Kidney (tissue), 14 donors: ENCODE measurements around the gene ENPP3. TPM values are rescaled to one million over a fixed set of nuclear protein-coding genes. Genes with fewer than 3 reads are reported as not detected.

Experiments
- DNase-seq, 5 donors: peaks; one replicate each; pipeline ENCODE4 v3.0.0-alpha.2; 2013 to 2020
- FAIRE-seq: peaks from 2 replicates; lab custom pipeline; 2012; peaks lifted over from hg19 to GRCh38; lab: Jason Lieb, UNC
- H3K27ac ChIP-seq, 2 donors: one replicate each; pipeline ENCODE4 v1.7.0; 2013; ENCODE audit warnings: low read depth in 2 of 2, low read length in 2 of 2, inconsistent platforms in 1 of 2
- H3K27me3 ChIP-seq: one replicate; pipeline ENCODE4 v1.7.1; 2013; ENCODE audit warnings: low read length, inconsistent platforms; ENCODE audit not compliant: control insufficient read depth, insufficient read depth
- H3K36me3 ChIP-seq, 3 donors: one replicate each; pipeline versions ENCODE4 v1.7.0 to v1.7.1; 2013; ENCODE audit warnings: low read length in 3 of 3, control low read depth in 1 of 3, inconsistent platforms in 1 of 3; ENCODE audit not compliant: insufficient read depth in 3 of 3, control insufficient read depth in 2 of 3
- H3K4me1 ChIP-seq, 3 donors: one replicate each; pipeline versions ENCODE4 v1.7.0 to v1.7.1; 2013; ENCODE audit warnings: low read length in 3 of 3, inconsistent platforms in 1 of 3, low read depth in 1 of 3; ENCODE audit not compliant: control insufficient read depth in 2 of 3, insufficient read depth in 2 of 3
- H3K4me3 ChIP-seq, 3 donors: one replicate each; pipeline versions ENCODE4 v1.7.0 to v1.8.1; 2013; ENCODE audit warnings: low read length in 3 of 3, control low read depth in 1 of 3, inconsistent platforms in 1 of 3
- H3K9ac ChIP-seq, 3 donors: one replicate each; pipeline versions ENCODE4 v1.7.0 to v1.7.1; 2013; ENCODE audit warnings: low read length in 3 of 3, control low read depth in 1 of 3, inconsistent platforms in 1 of 3
- H3K9me3 ChIP-seq, 3 donors: one replicate each; pipeline versions ENCODE4 v1.7.0 to v1.7.1; 2013; ENCODE audit warnings: low read length in 3 of 3, control low read depth in 1 of 3, inconsistent platforms in 1 of 3; ENCODE audit not compliant: control insufficient read depth in 2 of 3, insufficient read depth in 1 of 3
- intact Hi-C: fragments of 100-400 bp; cut with DNase I; formaldehyde crosslinking; loops from one replicate; pipeline ENCODE4 v1.11.1; 2022
- polyA plus RNA-seq: library from polyadenylated mRNA; stranded (reverse); fragments of 350-450 nt; fragmentation: Illumina TruSeq; extraction: RNeasy Lipid Tissue Mini Kit (QIAGEN cat#74804); gene quantifications from one replicate; pipeline ENCODE4 v1.2.3, GENCODE V29; 2014; ENCODE audit warnings: low read depth, low replicate concordance; ENCODE audit not compliant: insufficient read depth
- total RNA-seq: library from RNA; stranded (reverse); fragmentation: NEBNext Ultra II Directional; extraction: Animal tissue kit (Norgen Biotek cat#: 25700); gene quantifications from one replicate; pipeline ENCODE4 v1.2.1, GENCODE V29; 2021
- TF ChIP-seq, protein P1 (sequence below): IDR thresholded peaks from 3 replicates; pipeline ENCODE4 v1.5.1; 2012; ENCODE audit warnings: mild to moderate bottlenecking, moderate library complexity, borderline replicate concordance; ENCODE audit not compliant: insufficient read depth; ENCODE audit errors: extremely low read depth
- donor health status: control.
- donor health status: control.
- donor health status: control.
- donor health status: control.
- donor health status: control.
- donor health status: DM: yes; HTN: yes; CAD: no.
- donor health status: Normal renal cell carcinoma (clear cell type).

The ENPP3 gene
- total and polyA plus RNA-seq, 2 donors from 2014 or later, result 2.0 to 2.5 TPM

DNA sequence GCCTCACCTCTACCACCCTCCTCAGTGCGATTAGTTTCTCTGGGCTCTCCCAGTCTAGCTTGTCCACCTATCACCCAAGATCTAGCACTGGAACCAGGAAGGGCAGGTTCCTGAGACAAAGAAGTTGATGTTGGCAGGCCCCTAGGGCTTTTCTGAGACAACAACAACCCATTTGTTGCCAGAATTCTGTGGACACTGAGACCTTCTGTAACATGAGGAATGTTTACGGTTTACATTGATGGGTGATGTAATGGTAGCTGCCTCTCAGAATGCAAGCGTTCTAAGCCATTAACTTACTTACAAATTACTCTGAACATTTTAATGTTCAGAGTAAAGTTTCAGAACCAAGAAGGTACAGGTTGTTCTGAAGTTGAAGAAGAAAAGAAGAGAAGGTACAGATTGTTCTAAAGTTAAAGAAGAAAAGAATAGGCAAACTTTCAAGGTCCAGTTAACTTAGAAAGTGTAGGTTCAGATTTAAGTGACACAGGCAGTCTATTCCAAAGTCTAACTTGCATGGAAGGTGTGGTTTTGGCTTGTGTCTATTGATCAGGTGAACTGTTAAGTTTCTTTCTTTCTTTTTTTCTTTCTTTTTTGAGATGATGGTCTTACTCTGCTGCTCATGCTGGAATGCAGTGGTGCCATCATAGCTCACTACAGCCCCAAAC lies 5.3 kb upstream of the ENPP3 start:
- no peaks in the 10 kb centered on the region for H3K4me1 ChIP-seq
- H3K9ac ChIP-seq, result no peak overlapping the region
- no peak overlapping the region for H3K4me3 ChIP-seq
- FAIRE-seq, result no peak
- H3K9me3 ChIP-seq, result no peaks in the 10 kb centered on the region
- H3K27ac ChIP-seq, result no peak overlapping the region
- H3K36me3 ChIP-seq, result peaks cover 0 to under 1% (median 0%) of the 10 kb centered on the region in 3 donors
- H3K27me3 ChIP-seq, result no peaks in the 10 kb centered on the region
- intact Hi-C loops, result no loop called here
- TF ChIP-seq, protein P1, sequence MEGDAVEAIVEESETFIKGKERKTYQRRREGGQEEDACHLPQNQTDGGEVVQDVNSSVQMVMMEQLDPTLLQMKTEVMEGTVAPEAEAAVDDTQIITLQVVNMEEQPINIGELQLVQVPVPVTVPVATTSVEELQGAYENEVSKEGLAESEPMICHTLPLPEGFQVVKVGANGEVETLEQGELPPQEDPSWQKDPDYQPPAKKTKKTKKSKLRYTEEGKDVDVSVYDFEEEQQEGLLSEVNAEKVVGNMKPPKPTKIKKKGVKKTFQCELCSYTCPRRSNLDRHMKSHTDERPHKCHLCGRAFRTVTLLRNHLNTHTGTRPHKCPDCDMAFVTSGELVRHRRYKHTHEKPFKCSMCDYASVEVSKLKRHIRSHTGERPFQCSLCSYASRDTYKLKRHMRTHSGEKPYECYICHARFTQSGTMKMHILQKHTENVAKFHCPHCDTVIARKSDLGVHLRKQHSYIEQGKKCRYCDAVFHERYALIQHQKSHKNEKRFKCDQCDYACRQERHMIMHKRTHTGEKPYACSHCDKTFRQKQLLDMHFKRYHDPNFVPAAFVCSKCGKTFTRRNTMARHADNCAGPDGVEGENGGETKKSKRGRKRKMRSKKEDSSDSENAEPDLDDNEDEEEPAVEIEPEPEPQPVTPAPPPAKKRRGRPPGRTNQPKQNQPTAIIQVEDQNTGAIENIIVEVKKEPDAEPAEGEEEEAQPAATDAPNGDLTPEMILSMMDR, result no peak
- DNase-seq, result peak in 2 of 5 donors; percentile 34 to 44

DNA sequence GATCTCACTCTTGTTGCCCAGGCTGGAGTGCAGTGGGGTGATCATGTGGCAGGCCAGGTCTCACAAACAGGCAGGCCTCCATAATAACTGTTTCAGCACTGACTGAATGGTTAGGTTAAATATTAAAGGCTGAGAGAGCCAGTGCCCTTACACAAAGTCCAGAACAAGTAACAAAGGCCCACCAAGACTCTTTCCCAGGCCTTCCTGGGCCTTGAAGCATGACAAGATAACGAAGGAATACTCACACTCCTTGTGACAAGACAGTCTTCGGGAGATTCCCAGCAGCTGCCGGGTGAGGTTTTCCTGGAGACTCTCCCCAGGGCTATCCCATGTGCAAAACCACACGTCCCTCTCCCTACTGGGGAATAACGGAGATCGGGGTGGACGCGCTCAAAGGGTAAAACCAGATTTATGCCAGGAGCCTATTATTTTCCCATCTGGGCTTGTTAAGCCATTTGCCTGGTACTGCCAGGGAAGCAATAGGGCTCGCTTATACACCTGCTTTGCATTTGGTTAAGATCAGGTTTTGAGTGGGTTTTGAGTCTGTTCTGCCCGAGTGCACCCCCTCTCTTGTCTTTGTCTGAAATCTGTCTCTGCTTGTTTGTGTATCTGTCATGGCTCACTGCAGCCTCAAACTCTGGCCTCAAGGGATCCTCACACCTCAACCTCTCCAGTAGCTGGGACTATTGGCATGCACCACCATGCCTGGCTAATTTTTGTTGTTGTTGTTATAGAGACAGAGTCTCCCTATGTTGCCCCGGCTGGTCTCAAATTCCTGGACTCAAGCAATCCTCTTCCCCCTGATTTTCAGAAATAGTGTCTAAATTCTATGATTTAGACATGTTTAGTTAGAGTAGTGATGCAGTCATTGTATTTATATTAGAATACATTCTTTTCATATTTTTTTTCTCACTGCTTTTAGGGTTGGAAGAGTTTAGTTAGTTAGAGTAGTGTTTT lies 1.4 kb upstream of the ENPP3 start:
- intact Hi-C loops, result no loop called here
- DNase-seq, result peak in 3 of 5 donors; percentile 25 to 74 (median 49)
- peak overlapping the region; percentile 41 to 52 for H3K27ac ChIP-seq

GRCh38 chr6:131638013-131638412 lies 911 bp downstream of the ENPP3 start:
- Histone ChIP-seq H3K27me3 (no peaks in the 10 kb centered on the region), H3K4me1 (no peaks in the 10 kb centered on the region), H3K27ac (no peak overlapping the region), H3K4me3 (peak overlapping the region; percentile 24 to 27 (median 26)), H3K9ac (no peak overlapping the region), H3K9me3 (no peaks in the 10 kb centered on the region), H3K36me3 (no peaks in the 10 kb centered on the region)
- no peak for FAIRE-seq
- TF ChIP-seq, protein P1, result no peak
- no peak for DNase-seq
- intact Hi-C loops, result no loop called here

More for the DNA sequence above, 1.4 kb upstream of the ENPP3 start:
- H3K9ac ChIP-seq, result no peak overlapping the region
- H3K4me1 ChIP-seq, result no peaks in the 10 kb centered on the region
- TF ChIP-seq, protein P1, result no peak
- FAIRE-seq, result peak; percentile 6
- no peaks in the 10 kb centered on the region for H3K9me3 ChIP-seq
- no peaks in the 10 kb centered on the region for H3K36me3 ChIP-seq
- no peaks in the 10 kb centered on the region for H3K27me3 ChIP-seq
- peak overlapping the region in 2 of 3 donors; percentile 39 to 48 for H3K4me3 ChIP-seq
